HG03039 (cell line): ENCODE measurements around the gene GMDS.

Experiments used
- ATAC-seq: cut with Tn5 transposase; IDR thresholded peaks from one replicate; pipeline ENCODE4 v1.9.1; 2021; ENCODE audit warnings: mild to moderate bottlenecking, moderate library complexity; ENCODE audit not compliant: unreplicated experiment

Gene GMDS

DNA sequence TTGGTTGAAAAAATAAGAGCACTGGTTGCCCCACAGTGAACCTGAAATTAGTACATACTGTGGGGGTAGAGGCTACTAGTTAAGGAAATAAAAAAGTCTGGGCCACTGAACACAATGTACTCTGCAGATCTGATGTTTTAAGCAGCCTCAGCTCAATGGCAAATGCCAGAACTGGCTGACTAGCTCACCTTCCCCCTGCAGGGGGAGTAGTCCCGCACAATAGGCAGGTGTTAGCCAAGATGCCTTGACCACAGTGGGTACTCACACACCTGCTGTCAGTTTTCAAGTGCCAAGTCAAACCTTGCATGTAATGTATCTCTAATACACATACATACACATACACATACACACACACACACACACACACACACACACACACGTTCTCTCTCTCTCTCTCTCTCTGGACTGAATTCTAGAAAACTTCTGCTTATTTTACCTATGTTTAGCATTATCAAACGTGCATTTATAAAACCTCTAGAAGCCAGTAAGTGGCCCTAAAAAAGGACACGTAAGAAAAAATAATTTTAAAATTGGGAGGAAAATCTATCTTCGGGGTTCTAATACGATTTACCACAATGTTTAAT is 36.1 kb downstream of the GMDS start:
- ATAC-seq = no peak

DNA sequence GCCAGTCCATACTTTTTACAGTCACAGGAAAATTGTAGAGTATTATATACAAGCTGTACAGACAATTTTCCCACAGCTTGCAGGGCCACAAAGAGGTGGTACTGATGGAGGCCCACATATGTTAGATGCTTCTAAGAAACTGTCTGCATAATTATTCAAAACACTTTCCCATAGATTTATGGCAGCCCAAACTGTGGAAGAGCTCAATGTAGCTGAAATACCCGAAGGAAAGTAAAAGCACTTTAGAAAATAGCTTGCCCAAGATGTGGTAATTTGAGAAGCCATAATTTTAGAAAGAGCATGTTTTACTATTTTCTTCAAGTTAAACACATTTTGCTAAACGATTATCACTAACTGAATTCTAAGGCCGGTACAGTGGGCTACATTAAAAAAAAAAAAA is 36.9 kb downstream of the GMDS start:
- no peak for ATAC-seq

DNA sequence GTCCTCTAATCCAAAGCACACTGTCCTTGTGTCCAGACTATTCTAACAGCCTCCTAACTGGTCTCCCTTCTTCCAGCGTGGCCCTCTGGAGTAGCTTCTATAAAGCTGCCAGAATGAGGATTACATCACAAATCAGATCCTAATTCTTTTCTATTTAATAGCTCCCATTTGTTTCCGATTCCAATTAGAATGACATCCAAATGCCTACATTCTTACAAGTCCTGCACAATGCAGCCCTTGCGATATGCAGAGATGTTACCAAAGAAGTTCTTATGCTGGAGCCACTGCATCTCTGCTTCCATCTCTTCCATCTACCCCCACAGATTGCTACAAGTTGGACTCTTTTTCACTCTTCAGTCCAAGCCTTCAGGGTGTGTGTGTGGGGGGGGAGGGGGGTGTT is 40.0 kb downstream of the GMDS start:
- ATAC-seq = no peak

DNA sequence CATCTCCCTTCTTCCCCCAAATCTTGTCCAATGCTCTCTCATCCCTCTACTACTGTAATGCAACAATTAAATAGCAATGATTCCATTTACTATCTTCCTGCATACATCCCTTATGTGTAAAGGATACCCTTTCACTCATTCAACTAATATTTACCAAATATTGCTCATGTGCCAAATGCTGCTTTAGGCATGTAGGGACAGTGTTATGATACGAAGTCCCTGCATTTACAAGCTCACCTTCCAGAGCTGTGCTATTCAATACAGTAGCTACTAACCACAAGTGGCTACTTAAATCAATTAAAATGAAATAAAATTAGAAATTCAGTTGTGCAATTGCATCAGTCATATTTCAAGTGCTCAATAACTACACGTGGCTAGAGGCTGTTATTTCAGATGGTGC is 41.1 kb downstream of the GMDS start:
- no peak for ATAC-seq

DNA sequence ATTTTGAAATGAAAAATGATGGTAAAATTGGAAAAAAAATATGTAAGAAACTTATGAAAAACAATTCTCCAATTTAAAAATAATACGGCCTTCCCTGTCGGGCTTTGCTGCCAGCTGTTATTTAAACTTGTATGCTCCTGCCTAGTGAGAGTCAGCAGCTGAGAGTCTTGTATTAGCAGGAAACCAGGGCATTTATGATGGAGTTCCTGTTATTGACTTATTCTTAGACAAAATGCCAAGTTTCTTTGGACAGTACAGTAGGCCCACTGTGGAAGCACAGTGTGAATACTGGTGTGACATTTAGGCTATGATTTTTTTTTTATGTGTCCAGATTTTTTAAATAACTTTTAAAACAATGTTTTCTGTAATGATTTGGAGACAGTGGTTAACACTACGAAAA is 42.1 kb downstream of the GMDS start:
- ATAC-seq = no peak

DNA sequence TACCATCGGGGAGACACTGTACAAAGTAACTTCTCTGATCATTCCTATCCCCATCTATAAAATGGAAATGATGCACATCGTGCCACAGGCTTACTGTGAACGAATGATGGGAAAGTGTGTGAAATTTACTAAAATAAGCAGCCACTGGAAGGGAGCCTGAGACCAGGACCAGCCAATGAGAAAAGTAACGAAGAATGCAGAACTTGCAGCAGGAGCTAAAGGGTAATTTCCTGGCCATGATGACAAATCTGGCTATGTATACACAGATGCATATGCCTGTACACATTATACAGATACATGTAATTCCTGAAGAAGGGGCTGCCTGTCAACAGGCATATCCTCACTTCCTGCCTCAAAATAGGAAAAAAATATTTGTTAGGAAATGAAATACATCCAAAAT is 47.4 kb downstream of the GMDS start:
- ATAC-seq = no peak

DNA sequence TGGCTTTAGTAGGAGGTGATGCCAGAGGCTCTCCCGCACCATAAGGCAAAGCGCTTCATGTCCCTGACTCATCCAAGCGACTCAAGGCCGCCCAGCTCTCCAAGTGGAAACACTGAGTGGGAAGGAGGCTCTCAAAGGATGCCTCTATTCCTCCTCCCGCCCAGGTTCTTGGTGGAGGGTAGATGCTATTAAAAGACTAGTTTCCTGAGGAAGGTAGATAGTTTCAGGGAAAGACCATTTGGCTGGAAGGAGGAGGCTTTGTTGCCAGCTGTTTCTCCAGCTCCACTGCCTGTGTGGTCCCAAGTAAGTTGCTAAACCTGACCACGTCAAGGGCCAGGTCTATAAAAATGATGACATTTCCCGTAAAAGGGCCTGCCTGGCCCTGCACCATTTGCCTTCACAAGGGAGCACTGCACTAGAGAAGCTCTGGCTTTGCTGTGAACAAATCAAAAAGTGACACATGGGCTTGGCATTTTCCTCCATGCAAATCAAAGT is 48.2 kb downstream of the GMDS start:
- no peak for ATAC-seq

DNA sequence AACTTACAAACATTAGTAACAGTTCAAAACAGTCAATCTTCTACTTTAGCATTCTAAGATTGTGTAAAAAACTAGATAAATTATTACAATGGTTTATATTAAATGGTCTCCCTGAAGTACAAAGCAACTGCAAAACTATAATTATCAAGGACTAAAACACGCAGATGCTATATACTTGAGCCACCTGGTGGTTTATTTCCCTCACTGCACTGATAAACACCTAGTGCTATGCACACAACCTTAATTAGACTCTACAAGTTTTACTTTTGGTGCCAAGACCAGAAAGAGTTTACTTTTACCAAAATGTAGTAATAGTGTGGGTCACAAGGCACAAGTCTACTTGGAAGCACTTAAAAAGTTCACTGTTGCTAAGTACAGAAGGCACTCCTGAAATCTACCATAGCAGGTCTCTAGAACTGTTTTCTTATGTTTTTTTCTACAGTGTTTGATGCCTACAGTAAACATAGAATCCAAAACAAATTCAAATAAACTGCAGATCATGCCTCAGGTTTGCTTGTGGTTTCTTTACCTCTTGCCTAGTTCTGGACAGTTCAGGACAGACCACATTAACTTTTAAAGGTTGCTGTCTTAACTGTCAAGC is 49.2 kb downstream of the GMDS start:
- no peak for ATAC-seq

DNA sequence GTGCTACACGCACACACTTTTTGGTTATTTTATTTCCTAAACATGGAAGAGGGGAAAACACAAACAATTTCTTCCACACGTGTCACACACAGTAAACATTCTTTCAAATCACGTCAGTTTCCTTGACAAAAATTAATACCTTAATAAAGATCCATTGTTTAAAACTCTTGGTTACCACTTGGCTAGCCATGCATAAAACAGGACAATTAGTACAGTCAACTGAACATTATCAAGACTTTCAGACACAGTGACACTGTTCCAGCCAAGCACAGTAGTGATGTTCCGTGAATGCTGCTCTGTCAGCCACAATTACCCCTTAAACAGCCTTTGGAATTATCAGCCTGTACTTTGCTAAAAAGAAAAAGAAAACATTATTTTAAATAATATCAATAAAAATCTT is 50.8 kb downstream of the GMDS start:
- ATAC-seq = no peak

DNA sequence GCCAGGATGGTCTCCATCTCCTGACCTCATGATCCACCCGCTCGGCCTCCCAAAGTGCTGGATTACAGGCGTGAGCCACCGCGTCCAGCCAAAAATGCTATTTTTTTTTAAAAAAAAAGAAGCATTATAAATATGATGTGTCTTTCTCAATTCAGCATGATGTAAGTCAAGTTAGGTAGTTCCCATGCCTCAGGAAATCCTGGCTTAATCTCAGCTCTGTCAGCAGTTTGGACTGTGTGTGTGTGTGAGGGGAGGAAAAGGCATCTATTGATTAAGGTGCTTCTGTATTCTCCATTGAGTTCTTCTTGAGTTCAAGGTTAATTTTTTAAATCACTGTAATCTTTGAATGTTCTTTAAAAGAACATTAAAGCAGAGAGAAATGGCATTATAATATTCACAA is 51.5 kb downstream of the GMDS start:
- ATAC-seq = no peak

DNA sequence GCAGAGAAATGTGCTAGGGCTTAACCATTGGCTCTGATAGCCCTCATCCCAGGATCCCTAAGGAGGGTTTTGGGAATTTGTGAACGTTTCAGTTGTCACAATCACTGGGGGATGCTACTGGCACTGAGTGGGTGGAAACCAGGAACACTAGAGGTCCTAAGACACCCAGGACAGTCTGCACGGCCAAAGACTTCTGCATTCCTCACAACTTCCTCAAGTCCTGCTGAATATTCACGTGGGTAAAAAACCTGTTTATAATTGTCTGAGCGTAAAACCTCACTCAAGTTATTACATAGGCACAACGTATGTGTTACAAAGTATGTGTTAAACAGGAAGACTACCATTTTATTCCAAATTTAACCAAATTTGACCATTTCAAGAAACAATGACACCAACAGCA is 52.4 kb downstream of the GMDS start:
- no peak for ATAC-seq

DNA sequence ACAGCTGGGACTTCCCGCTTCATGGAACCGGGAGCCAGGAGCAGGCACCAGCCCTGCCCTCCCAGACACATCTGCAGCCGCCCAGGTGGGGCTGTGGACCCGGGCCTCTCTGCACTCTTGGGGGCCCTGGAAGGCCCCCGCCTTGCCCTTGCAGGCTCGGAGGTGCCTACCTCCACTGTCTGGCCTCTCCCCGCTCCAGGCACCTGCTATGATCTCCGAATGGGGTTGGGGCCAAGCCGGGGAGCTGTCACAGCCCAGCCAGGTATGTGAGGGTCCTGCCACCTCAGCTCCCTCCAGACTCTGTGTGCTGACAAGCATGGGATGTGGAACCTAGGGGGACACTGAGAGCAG is 54.0 kb downstream of the GMDS start:
- ATAC-seq = no peak

DNA sequence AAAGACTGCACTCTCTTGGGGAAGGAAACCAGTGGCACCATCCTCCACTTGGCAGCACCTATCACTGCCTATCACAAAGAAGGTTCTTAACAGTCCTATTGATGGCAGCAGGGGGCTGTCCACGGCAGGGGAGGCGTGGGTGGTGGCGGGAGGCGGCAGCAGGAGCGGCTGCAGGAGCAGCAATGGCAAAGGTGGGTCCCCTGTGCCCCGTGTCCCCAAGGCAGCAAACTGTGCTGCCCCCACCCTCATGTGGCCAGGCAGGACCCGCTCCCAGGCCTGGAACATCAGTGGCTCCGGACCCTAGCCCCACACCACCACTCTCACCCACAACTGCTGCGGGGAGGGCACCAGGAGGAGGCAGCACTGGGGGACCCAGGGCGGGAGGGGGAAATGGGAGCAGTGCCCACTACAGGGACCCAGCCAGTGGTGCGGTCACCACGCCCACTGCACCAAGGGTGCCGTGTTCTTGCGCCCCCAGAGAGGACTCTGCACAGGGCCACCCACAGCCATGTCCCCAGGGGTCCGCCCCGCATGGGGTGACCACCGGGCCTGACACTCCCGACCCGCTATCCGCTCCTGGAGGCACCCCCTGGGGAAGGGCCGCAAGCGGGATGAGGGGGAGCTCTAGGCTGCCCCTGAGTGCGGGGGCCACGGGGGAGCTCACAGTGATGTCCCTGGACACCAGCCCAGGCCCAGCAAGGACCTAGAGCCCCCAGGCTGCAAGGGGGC is 54.6 kb downstream of the GMDS start:
- ATAC-seq = no peak

DNA sequence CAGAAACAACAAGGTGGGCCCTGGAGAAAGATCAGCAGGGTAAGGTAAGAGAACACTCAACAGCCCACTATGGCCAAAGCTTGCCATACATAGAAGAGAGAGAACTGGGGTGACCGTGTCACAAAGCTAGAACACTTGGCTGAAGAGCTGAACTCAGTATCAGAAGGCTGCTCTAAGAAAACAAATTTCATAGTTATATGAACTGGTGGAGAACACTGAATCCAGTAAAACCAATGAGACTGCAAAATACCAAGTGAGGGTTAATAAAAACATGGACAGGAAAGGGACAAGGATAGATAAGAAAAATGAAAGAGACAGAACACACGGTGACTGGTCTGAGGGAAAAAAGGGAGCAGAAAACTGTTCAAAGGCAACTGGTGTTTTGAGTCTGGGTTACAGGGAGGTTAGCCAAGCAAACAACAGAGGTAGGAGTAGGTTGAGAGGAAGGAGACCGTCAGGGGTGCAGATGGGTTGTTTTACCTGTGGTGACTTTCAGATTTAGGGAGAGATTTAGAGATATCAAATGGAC is 56.5 kb downstream of the GMDS start:
- ATAC-seq = no peak

DNA sequence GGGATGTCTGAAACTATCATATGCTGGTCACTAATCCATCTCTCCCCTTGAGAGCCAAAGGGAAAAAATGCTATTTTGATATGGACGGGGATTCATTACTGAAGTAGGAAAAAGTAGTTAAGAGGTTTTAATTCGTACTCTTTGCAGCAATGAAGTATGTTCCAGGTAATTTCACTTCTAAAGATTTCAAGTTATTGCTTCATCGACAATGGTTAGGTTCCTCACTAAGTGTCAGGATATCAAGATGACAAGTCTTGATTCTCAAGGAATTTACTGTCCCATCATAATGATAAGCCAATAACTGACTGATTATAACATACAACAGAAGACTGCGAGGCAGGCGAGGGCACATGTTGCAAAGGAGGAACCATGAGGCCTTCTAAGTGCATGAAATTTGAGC is 57.0 kb downstream of the GMDS start:
- ATAC-seq = no peak

DNA sequence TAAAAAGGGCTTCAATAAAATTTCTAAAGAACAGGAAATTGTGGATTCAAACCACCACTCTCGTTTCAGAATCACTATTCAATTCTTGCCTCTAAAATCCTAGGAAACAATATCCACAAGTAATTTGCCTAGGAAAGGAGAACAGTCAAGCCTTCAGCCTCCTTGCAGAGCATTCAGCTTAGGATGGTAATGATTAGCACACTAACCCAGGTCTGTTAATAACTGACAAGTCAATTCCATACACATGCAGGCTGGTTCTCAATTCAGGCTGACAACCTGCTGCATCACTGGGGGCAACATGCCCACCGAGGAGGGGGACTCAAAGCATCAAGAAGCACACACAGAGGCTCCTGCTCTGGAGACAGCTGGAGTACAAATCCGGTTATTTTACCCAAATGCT is 57.6 kb downstream of the GMDS start:
- no peak for ATAC-seq

DNA sequence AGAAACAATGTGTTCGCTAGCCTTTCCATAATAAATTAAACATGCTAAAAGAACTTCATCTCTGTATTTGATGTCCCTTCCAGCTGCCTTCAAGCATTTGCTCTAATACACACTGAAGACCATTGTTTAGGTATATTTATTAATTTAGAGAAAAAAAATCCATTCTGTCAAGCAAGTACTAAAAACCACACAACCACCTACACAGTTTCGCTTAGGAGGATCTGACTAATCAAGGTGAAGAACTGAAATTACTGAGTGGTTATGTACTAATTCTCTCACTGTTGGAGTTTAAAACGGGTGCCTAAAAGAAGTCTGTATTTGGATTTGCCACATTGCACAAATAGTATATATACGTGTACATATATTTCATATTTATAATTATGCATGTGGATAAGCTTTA is 58.9 kb downstream of the GMDS start:
- ATAC-seq = peak; percentile 69

DNA sequence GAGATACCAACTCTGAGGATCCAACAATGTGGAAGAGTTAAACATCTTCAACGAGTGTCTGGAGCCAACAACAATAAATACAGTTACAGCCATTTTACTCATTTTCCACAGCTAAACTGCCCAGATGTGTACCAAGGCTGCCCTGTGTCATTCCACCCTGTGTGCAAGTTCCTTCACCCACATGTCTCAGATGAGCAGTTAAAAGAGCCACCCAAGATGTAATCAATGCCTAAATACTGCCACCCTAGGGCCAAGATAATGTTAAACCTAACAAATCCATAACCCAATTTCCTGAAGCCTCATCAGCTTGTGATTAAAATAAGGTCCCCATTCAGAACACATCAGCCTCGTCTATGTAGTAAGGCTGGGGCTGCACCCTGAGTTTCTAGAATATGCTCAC is 59.9 kb downstream of the GMDS start:
- no peak for ATAC-seq

DNA sequence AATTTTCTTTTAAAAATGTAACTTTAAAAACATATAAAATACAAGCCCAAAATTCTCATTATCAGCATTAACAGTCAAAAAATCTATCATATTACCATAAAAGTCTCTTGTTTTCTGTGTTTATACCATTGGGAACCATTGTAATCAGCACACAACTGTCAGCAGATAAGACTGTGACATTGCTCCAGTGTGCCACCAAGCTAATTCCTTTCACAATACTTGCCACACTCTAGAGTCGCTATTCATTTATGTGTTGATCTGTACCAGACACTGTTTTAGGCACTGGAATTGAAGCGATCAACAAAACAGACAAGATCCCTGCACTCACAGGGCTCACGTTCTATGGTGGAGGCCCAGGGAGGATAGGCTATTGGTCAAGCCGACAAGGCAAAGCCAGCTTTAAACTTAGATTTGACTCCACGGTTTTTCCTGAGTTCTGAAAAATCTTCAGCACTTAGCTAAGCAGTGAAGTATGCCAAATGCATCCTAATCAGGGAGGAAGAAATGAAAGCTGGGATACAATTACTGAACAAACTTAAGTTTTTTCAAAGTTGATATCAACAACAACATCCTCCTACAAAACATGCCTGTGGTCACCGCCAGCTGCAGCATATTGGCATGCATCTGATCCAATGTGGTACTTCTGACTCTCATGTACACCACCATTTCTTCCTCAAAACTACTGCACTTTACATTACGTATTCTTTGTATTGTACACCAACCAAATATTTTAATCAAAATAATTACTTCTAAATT is 60.5 kb downstream of the GMDS start:
- ATAC-seq = no peak

DNA sequence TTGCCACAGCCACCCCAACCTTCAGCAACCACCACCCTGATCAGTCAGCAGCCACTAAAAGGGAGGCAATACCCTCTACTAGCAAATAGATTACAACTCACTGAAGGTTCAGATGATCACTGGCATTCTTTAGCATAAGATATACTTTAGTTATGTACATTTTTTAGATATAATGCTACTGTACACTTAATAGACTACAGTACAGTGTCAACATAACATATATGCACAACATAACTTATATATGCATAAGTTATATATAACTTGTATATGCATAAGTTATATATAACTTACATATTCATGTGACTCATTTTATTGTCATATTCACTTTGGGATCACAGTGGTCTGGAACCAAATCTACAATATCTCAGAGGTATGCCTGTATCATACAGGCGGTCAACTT is 61.7 kb downstream of the GMDS start:
- ATAC-seq = no peak

DNA sequence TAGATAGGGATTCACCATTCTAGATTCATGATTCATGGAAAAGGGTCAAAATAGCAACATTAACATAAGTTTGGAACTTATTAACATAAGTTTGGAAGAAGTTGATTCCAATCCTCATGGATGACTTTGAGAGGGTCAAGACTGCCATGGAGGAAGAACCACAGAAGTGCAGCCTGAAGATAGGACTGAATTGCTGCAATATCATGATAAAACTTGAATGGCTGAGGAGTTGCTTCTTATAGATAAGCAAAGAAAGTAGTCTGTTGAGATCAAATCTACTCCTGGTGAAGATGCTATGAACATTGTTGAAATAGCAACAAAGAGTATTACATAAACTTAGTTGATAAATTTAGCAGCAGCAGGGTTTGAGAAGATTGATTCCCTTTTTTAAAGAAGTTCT is 62.2 kb downstream of the GMDS start:
- ATAC-seq = no peak

DNA sequence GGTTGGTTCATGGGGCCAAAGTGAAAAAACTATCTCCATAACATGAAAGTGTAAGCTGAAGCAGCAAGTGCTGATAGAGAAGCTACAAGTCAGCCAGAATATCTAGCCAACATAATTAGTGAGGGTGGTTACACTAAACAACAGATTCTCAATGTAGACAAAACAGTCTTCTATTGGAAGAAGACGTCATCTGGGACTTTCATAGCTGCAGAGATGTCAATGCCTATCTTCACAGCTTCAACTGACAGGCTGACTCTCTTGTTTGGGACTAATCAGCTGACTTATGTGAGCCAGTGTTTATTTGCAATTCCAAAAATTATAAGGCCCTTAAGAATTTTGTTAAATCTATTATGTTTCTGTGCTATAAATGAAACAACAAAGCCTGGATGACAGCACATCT is 63.2 kb downstream of the GMDS start:
- ATAC-seq = no peak
